ENCODE measurements around the gene CCSER1. TPM values are rescaled to one million over a fixed set of nuclear protein-coding genes. Genes with fewer than 3 reads are reported as not detected.

CCSER1 gene
- total RNA-seq, 4 donors from 2014 or later: 3.6 to 7.0 (median 5.5) TPM

DNA sequence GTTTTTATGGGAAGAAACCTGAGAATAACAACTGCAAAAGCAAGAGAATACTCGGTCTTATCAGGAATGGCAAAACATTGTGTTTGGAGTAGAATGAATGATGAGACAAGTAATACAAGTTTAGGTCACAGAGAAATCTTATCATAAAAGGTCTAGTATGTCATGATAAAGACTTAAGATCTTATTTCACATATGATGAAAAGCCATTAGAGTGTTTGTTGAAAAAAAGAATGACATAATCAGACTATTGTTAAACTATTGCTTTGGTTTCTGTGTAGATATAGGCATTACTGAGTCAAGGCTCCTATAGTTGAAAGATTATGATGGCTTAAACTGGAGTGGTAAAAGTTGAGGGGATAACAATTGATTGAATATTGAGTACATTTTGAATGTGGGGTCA is 603.6 kb downstream of the CCSER1 start:
- DNase-seq (ENCODE audit: extremely low spot score): no peak
- intact Hi-C loops (cut with DNase I): no loop called here
- Histone ChIP-seq H3K4me3 (no peak overlapping the region), H3K27ac (replicated peaks in 1 of 4) (no peak overlapping the region), H3K4me1 (no peaks in the 10 kb centered on the region), H3K36me3 (no peaks in the 10 kb centered on the region), H3K27me3 (no peaks in the 10 kb centered on the region), H3K9me3 (no peaks in the 10 kb centered on the region)
- TF ChIP-seq POLR2A (IDR thresholded peaks at IDR 0.05; ENCODE audit: low read depth) (no peak), CTCF (IDR thresholded peaks at IDR 0.05) (no peak), POLR2AphosphoS5 (IDR thresholded peaks at IDR 0.05) (no peak), EP300 (IDR thresholded peaks at IDR 0.05) (no peak)
- WGBS: 50% methylated on average over 1 of the region's 1 CpG

- intact Hi-C loops (cut with DNase I): no loop called here
- no peaks in the 10 kb centered on the region for H3K36me3 ChIP-seq
- H3K9me3 ChIP-seq: no peaks in the 10 kb centered on the region
- 85% methylated on average over 1 of the region's 1 CpG for WGBS
- TF ChIP-seq CTCF (IDR thresholded peaks at IDR 0.05): no peak
- no peak for TF ChIP-seq POLR2AphosphoS5 (IDR thresholded peaks at IDR 0.05)
- no peak for TF ChIP-seq POLR2A (IDR thresholded peaks at IDR 0.05; ENCODE audit: low read depth)
- TF ChIP-seq EP300 (IDR thresholded peaks at IDR 0.05): no peak
- no peak overlapping the region for H3K27ac ChIP-seq (replicated peaks in 1 of 4)
- no peak overlapping the region for H3K4me3 ChIP-seq
- no peak for DNase-seq (ENCODE audit: extremely low spot score)
- no peaks in the 10 kb centered on the region for H3K4me1 ChIP-seq
- H3K27me3 ChIP-seq: no peaks in the 10 kb centered on the region
These were observed 606.0 kb downstream of the CCSER1 start for GRCh38 chr4:90733211-90733610.

DNA sequence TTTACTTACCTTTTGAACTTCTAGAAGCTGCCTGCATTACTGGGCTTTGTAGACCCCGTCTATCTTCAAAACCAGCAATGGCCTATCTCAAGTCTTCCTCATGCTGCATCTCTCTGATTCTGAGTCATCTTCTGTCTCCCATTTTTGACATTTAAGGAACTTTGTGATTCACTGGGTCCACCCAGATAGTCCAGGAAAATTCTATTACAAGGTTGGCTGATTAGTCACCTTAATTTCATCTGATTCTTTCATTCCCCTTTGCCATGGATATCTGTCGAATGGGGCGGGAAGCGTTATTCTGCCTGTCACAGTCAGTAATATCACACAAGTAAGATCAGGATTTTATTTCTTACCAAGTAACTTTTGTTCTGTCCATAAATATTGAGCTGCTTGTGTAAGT is 618.0 kb downstream of the CCSER1 start:
- 96% methylated on average over 4 of the region's 4 CpGs for WGBS
- DNase-seq (ENCODE audit: extremely low spot score): no peak
- no peak overlapping the region for H3K27ac ChIP-seq (replicated peaks in 1 of 4)
- no peaks in the 10 kb centered on the region for H3K36me3 ChIP-seq
- H3K4me3 ChIP-seq: no peak overlapping the region
- no peaks in the 10 kb centered on the region for H3K4me1 ChIP-seq
- no peak for TF ChIP-seq POLR2AphosphoS5 (IDR thresholded peaks at IDR 0.05)
- no peak for TF ChIP-seq CTCF (IDR thresholded peaks at IDR 0.05)
- TF ChIP-seq POLR2A (IDR thresholded peaks at IDR 0.05; ENCODE audit: low read depth): no peak
- TF ChIP-seq EP300 (IDR thresholded peaks at IDR 0.05): no peak
- intact Hi-C loops (cut with DNase I): no loop called here
- no peaks in the 10 kb centered on the region for H3K9me3 ChIP-seq
- no peaks in the 10 kb centered on the region for H3K27me3 ChIP-seq

GRCh38 chr4:90753068-90753467 is 625.9 kb downstream of the CCSER1 start:
- Histone ChIP-seq H3K27me3 (no peaks in the 10 kb centered on the region), H3K9me3 (no peaks in the 10 kb centered on the region), H3K27ac (replicated peaks in 1 of 4) (no peak overlapping the region), H3K4me1 (no peaks in the 10 kb centered on the region), H3K36me3 (no peaks in the 10 kb centered on the region), H3K4me3 (no peak overlapping the region)
- no peak for TF ChIP-seq CTCF (IDR thresholded peaks at IDR 0.05)
- TF ChIP-seq POLR2AphosphoS5 (IDR thresholded peaks at IDR 0.05): no peak
- no peak for TF ChIP-seq EP300 (IDR thresholded peaks at IDR 0.05)
- no peak for TF ChIP-seq POLR2A (IDR thresholded peaks at IDR 0.05; ENCODE audit: low read depth)
- intact Hi-C loops (cut with DNase I): no loop called here
- DNase-seq (ENCODE audit: extremely low spot score): no peak

- Histone ChIP-seq H3K36me3 (no peaks in the 10 kb centered on the region), H3K9me3 (no peaks in the 10 kb centered on the region), H3K27me3 (no peaks in the 10 kb centered on the region), H3K4me1 (no peaks in the 10 kb centered on the region), H3K4me3 (no peak overlapping the region), H3K27ac (replicated peaks in 1 of 4) (no peak overlapping the region)
- no peak for DNase-seq (ENCODE audit: extremely low spot score)
- WGBS: 71% methylated on average over 2 of the region's 2 CpGs
- intact Hi-C loops (cut with DNase I): no loop called here
- TF ChIP-seq POLR2A (IDR thresholded peaks at IDR 0.05; ENCODE audit: low read depth) (no peak), CTCF (IDR thresholded peaks at IDR 0.05) (no peak), POLR2AphosphoS5 (IDR thresholded peaks at IDR 0.05) (no peak), EP300 (IDR thresholded peaks at IDR 0.05) (no peak)
These were observed 630.4 kb downstream of the CCSER1 start for GRCh38 chr4:90757534-90758060.

Data from esophagus muscularis mucosa (tissue), 4 donors.